GM21786 (cell line): ENCODE results near the gene ATP6V0D1.

Source experiments
- ATAC-seq: cut with Tn5 transposase; IDR thresholded peaks from one replicate; pipeline ENCODE4 v1.9.1; 2021; ENCODE audit not compliant: unreplicated experiment

The ATP6V0D1 gene

DNA sequence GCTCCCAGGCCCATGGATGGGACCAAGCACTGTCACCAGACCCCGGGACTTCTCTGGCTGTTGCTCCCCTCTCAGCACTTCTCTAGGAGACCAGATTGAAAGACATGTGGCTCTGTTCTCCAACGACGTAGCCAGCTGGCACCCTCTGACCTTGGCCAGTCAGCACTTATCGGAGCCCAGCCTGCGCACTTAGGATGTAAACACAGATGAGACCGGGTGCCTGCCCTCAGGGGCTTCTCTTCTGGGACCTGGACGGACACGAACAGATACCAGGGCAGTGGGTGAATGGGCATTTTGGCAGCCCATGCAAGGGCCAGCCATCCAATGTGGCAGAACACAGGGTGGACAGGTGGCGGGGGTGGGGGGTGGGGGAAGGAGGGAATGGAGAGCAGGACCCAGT is 71.3 kb downstream of the ATP6V0D1 start:
- ATAC-seq = no peak

DNA sequence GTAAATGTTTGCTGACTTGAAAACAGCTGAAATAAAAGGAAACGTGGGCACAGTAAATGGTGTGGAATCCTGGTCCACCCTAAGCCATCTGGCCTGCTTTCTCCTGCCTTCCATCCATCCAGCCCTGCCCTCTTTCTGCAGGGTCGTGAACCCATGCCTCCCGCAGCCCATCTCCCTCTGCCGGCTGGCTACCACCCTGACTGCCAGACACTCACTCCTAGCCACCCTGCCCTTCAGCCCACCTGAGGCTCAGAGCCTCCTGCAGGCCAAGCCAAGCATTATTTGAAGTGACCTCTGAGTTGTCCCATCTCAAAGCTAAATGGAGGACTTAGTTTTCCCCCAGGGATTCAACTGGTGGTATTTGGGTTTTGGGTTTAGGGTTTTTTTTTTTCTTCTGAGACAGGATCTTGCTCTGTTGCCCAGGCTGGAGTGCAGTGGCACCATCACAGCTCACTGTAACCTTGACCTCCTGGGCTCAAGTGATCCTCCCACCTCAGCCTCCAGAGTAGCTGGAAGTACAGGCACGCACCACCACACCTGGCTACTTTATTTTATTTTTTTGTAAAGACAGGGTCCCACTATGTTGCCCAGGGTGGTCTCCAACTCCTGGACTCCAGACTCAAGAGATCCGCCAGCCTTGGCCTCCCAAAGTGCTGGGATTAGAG is 73.0 kb downstream of the ATP6V0D1 start:
- ATAC-seq = no peak

GRCh38 chr16:67407176-67407787 is 73.7 kb downstream of the ATP6V0D1 start:
- ATAC-seq = no peak

DNA sequence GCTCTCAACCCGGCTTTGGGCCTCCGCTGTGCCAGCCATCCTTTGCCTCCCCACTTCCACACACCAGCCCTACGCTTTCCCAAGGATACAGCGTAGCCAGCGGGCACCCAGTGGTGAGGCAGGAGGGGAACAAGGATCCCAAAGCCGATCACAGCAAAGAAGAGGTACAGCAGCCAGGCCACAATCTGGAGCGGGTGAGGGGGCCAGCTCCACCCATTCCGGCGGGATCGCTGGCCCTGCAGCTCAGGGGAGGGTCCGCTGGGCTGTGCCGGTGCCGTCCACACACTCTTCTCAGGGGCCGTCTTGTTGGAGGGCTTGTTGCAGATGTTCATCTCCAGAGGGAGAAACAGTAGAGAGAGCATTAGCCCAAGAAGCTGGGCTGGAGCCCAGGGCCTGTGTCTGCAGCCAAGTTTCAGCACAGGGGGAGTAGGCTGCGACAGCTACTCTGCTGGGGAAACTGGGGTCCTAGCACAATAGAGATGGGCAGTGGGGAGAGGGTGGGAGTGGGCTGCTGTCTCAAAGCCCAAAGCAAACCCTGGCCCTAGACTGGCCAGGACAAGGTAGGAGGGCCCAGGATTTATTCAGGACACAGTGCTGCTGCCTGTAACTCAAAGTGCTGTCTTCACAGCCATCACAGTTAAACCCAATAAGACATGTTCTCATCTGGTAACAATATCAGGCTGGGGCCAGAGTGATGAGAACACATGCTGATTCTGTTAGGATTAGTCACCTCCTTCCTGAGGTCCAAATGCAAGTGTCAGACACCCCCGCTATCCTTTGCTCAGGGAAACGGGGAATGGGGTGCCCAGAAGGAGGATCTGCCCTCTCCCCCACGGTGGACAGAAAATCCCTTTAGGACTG is 74.6 kb downstream of the ATP6V0D1 start:
- no peak for ATAC-seq

- ATAC-seq = no peak
Measured at GRCh38 chr16:67405336-67405735, 75.6 kb downstream of the ATP6V0D1 start.

- ATAC-seq = no peak
Measured at GRCh38 chr16:67404740-67405226, 76.2 kb downstream of the ATP6V0D1 start.

DNA sequence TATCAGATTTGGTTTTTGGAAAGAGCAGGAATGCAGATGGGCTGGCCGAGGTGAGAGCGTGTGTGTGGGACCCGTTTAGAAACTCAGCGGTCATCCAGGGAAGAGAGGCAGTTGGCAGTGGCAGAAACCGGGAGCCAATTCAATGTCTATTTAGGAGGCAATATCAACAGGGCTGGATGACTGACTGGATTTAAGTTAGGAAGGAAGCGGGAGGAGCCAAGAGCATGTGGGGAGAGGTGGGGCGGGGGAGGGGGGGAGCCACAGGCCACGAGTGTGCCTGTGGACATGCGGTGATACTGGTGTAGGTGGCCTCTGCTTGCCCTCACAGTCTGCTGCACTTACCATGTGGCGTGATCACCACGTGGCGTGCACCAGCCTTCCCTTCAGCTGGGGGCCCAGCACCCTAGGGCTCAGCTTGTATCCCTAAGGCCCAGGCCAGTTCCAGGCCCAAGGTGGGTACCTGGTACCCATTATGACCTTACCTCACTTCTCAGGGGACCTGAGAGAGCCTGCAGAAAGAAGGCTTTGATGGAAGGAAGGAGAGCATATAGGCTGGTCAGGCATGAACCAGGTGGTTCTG is 76.9 kb downstream of the ATP6V0D1 start:
- no peak for ATAC-seq

GRCh38 chr16:67400901-67401300 is 80.1 kb downstream of the ATP6V0D1 start:
- ATAC-seq = no peak

- no peak for ATAC-seq
Measured at GRCh38 chr16:67399749-67400704, 80.9 kb downstream of the ATP6V0D1 start.

DNA sequence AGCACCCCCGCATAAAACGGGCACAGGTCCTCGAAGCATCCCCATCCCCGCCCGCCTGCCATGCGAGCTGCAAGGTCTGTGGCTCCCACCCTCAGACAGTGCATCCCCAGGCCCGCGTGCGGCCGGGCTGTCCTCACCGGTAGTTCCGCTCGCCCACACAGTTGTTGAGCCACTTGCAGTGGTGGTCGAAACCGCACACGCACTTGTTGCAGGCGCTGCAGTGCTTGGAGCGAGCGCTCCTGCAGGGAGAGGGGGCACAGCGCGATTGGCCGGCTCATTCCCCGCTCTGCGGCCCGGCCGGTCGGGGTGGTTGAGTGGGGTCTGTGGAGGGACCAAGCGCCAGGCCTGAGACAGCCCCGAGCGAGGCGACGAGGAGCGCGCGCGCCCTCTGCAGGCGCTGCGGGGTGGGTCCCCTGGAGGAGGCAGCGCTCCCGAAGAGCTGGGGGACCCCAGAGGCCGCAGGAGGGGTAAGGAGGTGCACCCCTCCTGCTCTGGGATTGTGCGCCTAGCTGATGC is 81.7 kb downstream of the ATP6V0D1 start:
- no peak for ATAC-seq

DNA sequence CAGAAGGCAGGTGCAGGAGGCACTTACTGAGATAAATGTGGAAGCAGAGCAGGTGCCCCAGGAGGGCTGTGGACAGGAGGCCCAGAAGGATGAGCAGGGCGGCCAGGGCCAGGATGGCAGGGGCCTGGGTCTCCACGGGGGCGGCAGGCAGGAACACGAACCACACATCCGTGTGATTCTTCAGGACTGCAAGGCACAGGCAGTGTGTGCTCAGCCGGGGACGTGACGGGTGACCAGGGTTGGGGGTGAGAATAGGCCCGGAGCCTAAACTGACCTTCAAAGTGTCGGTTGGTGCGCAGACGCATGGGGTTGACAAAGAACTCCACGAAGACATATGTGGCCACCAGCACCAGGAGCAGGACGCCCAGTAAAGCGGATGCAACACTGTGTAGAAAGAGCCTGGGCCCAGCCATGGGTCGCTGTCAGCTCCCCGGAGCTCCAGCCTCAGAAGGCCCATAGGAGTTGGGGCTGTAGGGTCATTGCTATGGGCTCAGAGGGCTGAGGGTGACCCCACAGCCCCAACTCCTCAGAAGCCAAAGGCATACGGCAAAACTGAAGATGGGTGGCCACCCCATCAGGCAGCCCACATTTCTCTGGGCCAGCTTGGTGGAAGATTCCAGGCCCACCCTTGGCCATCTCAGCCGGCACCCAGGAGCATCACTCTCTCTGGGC is 82.3 kb downstream of the ATP6V0D1 start:
- no peak for ATAC-seq

- ATAC-seq = no peak
Measured at GRCh38 chr16:67397812-67398545, 83.0 kb downstream of the ATP6V0D1 start.

DNA sequence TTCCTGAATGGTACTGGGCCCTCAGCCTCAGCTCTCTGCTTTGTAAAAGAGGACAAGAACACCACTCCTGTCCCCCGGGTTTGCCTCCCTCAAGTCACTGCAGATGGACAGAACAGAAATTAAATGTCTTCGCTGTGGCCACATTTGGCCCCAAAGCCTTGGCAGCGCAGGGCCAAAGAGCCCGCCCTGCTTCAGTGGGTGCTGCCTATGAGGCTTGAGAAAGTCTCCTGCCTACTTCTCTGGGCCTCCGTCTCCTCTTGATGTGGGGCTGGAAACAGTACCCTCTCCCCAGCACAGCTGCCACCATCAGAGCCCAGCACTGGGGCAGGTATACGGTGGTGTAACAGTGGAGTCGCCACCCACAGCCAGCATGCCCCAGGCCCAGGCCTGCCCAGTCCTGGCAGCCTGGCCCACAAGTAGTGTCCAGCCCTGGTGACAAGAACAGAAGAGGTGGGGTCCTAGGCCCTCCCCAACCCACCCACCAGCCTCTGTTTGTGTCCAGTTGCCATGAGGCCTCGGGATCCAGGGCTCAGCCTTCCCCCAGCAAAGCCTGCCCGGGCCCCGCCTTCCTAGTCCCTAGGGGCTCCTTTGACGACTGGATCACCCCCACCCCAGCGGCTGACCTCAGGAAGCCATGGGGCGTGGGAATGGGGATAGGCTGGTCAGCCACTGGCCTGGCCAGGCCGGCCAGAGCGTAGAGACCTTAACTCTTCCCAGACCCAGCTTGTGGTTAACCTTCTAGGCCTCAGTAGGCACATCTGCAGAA is 83.7 kb downstream of the ATP6V0D1 start:
- ATAC-seq = no peak

- no peak for ATAC-seq
Measured at GRCh38 chr16:67396159-67397035, 84.6 kb downstream of the ATP6V0D1 start.

DNA sequence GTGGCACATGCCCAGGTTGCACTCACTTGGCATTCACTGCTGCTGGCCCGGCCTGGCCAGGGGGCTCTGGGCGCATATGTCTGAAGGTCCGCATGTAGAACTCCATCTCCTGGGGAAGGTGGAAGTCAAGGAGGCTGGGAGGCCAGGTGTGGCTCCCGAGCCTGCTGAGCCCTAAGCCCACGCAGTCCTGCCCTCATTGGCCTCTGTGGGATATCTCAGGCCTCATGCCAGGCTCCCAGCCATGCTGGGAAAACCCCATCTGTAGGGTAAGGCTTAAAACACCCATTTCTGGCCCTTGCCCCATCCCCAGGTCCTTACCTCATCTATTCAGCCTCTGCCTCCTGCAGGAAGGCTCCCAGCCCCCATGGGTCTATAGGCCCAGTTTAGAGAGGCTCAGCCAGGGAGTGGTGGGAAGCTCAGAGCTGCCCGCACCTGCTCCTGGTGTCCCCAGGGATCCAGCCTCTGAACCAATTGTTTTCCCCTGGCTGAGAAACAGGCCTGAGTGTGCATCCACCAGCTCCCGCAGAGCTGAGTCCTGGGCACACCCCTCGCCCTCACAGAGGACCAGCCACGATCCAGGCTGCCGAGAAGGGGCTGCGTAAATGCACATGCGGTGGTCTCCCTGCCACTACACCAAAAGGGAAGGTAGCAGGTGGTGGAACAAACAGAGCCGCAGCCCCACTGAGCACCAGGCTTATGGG is 85.3 kb downstream of the ATP6V0D1 start:
- ATAC-seq = no peak

- ATAC-seq = no peak
Measured at GRCh38 chr16:67395105-67395457, 85.9 kb downstream of the ATP6V0D1 start.
